A549 (cell line): ENCODE measurements around the gene ZC2HC1B.

Experiments
- CEBPB ChIP-seq, 2 experiments: fragments of >200 bp in 1 of 2; sonication (Bioruptor Twin) in 1 of 2; formaldehyde crosslinking in 1 of 2; IDR thresholded peaks; 2 replicates each; pipeline ENCODE4 v1.6.1; 2012 to 2016
- TF ChIP-seq, protein P1 (sequence below): IDR thresholded peaks from 2 replicates; pipeline ENCODE4 v1.6.1; 2012; ENCODE audit warnings: low read depth, borderline replicate concordance

DNA sequence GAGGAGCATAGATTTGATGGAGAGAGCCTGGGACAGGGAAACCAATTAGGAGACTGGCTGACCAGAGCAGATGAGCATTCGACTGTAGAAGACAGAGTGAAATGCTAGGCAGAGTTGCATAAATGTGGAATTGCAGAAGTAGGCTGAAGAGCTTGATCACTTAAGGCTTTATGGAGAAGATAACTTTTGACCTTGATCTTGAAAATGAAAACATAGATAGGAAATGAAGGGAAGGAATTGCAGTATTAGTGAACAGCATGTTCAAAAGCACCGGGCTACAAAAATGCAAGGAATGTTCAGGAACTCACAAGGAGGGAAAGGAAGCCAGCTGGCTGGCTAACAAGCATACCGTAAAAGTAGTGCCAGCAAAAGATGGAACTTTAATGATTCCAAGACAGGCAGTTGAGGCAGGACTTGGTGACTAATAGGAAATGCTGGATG, 41.7 kb upstream of the ZC2HC1B start:
- TF ChIP-seq, protein P1, sequence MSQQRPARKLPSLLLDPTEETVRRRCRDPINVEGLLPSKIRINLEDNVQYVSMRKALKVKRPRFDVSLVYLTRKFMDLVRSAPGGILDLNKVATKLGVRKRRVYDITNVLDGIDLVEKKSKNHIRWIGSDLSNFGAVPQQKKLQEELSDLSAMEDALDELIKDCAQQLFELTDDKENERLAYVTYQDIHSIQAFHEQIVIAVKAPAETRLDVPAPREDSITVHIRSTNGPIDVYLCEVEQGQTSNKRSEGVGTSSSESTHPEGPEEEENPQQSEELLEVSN, result no peak
- no peak for TF ChIP-seq CEBPB (IDR thresholded peaks at IDR 0.05)
